Epithelial cell of umbilical artery (primary cell): ENCODE data around the gene MAPKAPK5. TPM values are rescaled to one million over a fixed set of nuclear protein-coding genes. Genes with fewer than 3 reads are reported as not detected.

Experiments used
- total RNA-seq: library from RNA; depleted of rRNA; stranded (reverse); fragments of >200 nt; gene quantifications from 2 replicates; pipeline ENCODE4 v1.2.3, GENCODE V29; 2014

The MAPKAPK5 gene, protein sequence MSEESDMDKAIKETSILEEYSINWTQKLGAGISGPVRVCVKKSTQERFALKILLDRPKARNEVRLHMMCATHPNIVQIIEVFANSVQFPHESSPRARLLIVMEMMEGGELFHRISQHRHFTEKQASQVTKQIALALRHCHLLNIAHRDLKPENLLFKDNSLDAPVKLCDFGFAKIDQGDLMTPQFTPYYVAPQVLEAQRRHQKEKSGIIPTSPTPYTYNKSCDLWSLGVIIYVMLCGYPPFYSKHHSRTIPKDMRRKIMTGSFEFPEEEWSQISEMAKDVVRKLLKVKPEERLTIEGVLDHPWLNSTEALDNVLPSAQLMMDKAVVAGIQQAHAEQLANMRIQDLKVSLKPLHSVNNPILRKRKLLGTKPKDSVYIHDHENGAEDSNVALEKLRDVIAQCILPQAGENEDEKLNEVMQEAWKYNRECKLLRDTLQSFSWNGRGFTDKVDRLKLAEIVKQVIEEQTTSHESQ
- 24.5 and 34.1 TPM in 2 replicates for total RNA-seq

DNA sequence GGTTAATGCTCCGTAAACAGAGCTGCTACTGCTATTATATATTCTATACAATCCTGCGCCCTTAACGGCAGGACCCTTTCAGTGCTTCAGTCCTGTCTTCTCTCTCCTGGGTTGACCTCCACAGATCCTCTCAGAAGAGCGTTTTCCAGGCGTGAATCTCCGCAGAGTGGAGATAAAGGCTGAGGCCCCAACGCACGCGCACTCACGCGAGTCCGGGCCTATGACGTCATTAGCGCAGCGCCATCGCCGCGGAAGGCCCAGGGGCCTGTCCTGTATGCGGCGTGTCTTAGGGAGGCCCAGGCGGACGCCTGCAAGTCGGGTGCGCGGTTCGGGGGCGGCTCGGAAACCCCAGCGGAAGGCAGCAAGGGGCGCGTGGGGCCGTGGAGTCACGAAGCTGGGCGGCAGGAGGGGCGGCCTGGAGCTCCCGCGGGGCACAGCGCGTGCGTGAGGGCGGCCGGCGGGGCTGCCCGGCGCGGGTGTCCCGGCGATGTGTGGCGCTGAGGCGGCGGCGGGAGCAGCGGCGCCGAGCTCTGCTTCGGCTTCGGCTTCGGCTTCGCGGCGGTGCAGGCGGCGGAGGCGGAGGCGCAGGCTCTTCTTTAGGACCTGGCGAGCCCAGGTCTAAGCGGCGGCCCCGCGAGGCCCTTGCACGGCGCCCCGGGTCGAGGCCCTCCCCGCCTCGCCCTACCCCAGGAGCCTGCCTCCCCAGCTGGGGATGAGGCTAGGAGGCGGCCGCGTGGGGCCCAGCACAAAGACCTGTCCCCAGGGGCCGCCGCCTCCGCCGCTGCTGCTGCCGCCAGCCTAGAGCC lies at the start of gene MAPKAPK5:
Gene MAPKAPK5, plus strand, starts transcription at position 479 of the 806 bp plus-strand sequence. CDS start 506 bp downstream, outside the sequence.

Other genes with a start within 250 kb of the MAPKAPK5 start
- 12.3 and 24.3 TPM in 2 replicates for gene ATXN2, start 242.9 kb upstream of the MAPKAPK5 start, total RNA-seq
- gene BRAP, start 156.3 kb upstream of the MAPKAPK5 start, total RNA-seq, result 16.2 and 17.0 TPM in 2 replicates
- 9.4 and 17.9 TPM in 2 replicates for gene ACAD10, start 156.2 kb upstream of the MAPKAPK5 start, total RNA-seq
- gene ALDH2, start 75.3 kb upstream of the MAPKAPK5 start, total RNA-seq, result 37.7 and 47.1 TPM in 2 replicates
- 2.3 and 2.9 TPM in 2 replicates for gene TMEM116, start 170.9 kb downstream of the MAPKAPK5 start, total RNA-seq
- 67.2 and 90.4 TPM in 2 replicates for gene ERP29, start 171.2 kb downstream of the MAPKAPK5 start, total RNA-seq